ENCODE data around the gene ZNF716. TPM values are rescaled to one million over a fixed set of nuclear protein-coding genes. Genes with fewer than 3 reads are reported as not detected.
"Not testable (repeated sequence)": the region's sequence is repeated elsewhere in the genome, so short reads cannot be mapped to it uniquely, and the experiment has no call there.

ZNF716 gene
- total and polyA plus RNA-seq, 8 donors, result not detected

GRCh38 chr7:57487957-57488356, 38.0 kb downstream of the ZNF716 start:
- DNase-seq (no peak), ATAC-seq (no peak), FAIRE-seq (no peak)
- Histone ChIP-seq H3K27me3 (no peaks in the 10 kb centered on the region), H3K4me1 (no peaks in the 10 kb centered on the region), H3K27ac (no peak overlapping the region), H3K4me3 (no peak overlapping the region), H3K9me3 (no peaks in the 10 kb centered on the region), H3K36me3 (no peaks in the 10 kb centered on the region)
- 66 to 72% methylated on average over 13 of the region's 13 CpGs for WGBS, 2 donors
- intact Hi-C loops (cut with DNase I), result no loop called here
- TF ChIP-seq CTCF (IDR thresholded peaks at IDR 0.05), result no peak

GRCh38 chr7:57495111-57495510, 45.1 kb downstream of the ZNF716 start:
- DNase-seq; H3K4me1 ChIP-seq; H3K27ac ChIP-seq; intact Hi-C loops (cut with DNase I); H3K36me3 ChIP-seq; H3K9me3 ChIP-seq; H3K27me3 ChIP-seq; ATAC-seq; FAIRE-seq; H3K4me3 ChIP-seq: not testable (repeated sequence)
- 63 to 75% methylated on average over 8 of the region's 8 CpGs for WGBS, 2 donors

- WGBS, 2 donors, result 41 to 46% methylated on average over 6 of the region's 6 CpGs
- H3K27me3 ChIP-seq, result no peaks in the 10 kb centered on the region
- intact Hi-C loops (cut with DNase I), result no loop called here
- TF ChIP-seq CTCF (IDR thresholded peaks at IDR 0.05), result no peak
- DNase-seq (no peak), FAIRE-seq (no peak), ATAC-seq (no peak)
- H3K4me3 ChIP-seq, result no peak overlapping the region
- H3K4me1 ChIP-seq, result no peaks in the 10 kb centered on the region
- H3K27ac ChIP-seq, result no peak overlapping the region
- no peaks in the 10 kb centered on the region for H3K9me3 ChIP-seq
- no peaks in the 10 kb centered on the region for H3K36me3 ChIP-seq
Observed at GRCh38 chr7:57496395-57496794, 46.4 kb downstream of the ZNF716 start.

DNA sequence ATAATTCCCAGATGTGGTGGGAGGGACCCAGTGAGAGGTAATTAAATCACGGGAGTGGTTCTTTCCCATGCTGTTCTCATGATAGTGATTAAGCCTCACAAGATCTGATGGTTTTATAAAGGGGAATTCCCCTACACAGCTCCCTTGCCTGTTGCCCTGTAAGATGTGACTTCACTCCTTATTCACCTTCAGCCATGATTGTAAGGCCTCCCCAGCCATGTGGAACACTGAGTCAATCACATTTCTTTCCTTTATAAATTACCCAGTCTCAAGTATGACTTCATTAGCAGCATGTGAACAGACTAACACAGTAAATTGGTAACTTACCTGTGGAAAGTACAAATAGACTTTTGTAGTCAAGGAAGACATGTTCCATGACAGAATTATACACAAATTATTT, 55.2 kb downstream of the ZNF716 start:
- WGBS, 2 donors, result 16 to 35% methylated on average over 1 of the region's 1 CpG

More for the DNA sequence above, 55.2 kb downstream of the ZNF716 start:
- H3K27ac ChIP-seq, result no peak overlapping the region
- H3K9me3 ChIP-seq, result no peaks in the 10 kb centered on the region
- intact Hi-C loops (cut with DNase I), result no loop called here
- no peak for TF ChIP-seq CTCF (IDR thresholded peaks at IDR 0.05)
- FAIRE-seq (no peak), DNase-seq (no peak), ATAC-seq (no peak)
- no peaks in the 10 kb centered on the region for H3K4me1 ChIP-seq
- H3K36me3 ChIP-seq, result no peaks in the 10 kb centered on the region
- H3K4me3 ChIP-seq, result no peak overlapping the region
- H3K27me3 ChIP-seq, result no peaks in the 10 kb centered on the region

Small RNAs within 50 kb of the gene (microRNA-seq; reads per million reads assigned to microRNA genes)
- 0 reads per million in 2 donors for gene MIR3147
